Liver (tissue), 9 donors: Measurements from ENCODE around the gene PCDHA13. TPM values are rescaled to one million over a fixed set of nuclear protein-coding genes. Genes with fewer than 3 reads are reported as not detected.

Experiments used
- DNase-seq: peaks from one replicate; pipeline ENCODE4 v3.0.0-alpha.2; 2017; ENCODE audit warnings: low spot score
- H3K27ac ChIP-seq, 2 donors: one replicate each; pipeline ENCODE4 v1.7.0; 2013; ENCODE audit warnings: inconsistent platforms in 2 of 2, low read length in 2 of 2, control low read depth in 1 of 2, low read depth in 1 of 2, mild to moderate bottlenecking in 1 of 2
- H3K27me3 ChIP-seq, 4 donors: one replicate each; pipeline versions ENCODE4 v1.6.1 to v1.7.0; 2013; ENCODE audit warnings: low read length in 3 of 4, inconsistent platforms in 1 of 4, mild to moderate bottlenecking in 1 of 4, moderate library complexity in 1 of 4; ENCODE audit not compliant: control insufficient read depth in 4 of 4, insufficient read depth in 4 of 4
- H3K36me3 ChIP-seq, 4 donors: one replicate each; pipeline versions ENCODE4 v1.6.1 to v1.7.0; 2013; ENCODE audit warnings: low read length in 3 of 4, mild to moderate bottlenecking in 3 of 4, low read depth in 1 of 4, moderate library complexity in 1 of 4; ENCODE audit not compliant: control insufficient read depth in 4 of 4, insufficient read depth in 3 of 4
- H3K4me1 ChIP-seq, 4 donors: one replicate each; pipeline versions ENCODE4 v1.6.1 to v1.7.0; 2013; ENCODE audit warnings: low read length in 3 of 4, mild to moderate bottlenecking in 3 of 4, moderate library complexity in 1 of 4; ENCODE audit not compliant: control insufficient read depth in 4 of 4, insufficient read depth in 4 of 4
- H3K4me3 ChIP-seq, 3 donors: one replicate each; pipeline versions ENCODE4 v1.6.1 to v1.7.0; 2013; ENCODE audit warnings: low read length in 3 of 3, control low read depth in 1 of 3, low read depth in 1 of 3, mild to moderate bottlenecking in 1 of 3
- H3K9ac ChIP-seq, 2 donors: one replicate each; pipeline ENCODE4 v1.7.0; 2013; ENCODE audit warnings: low read length in 2 of 2, mild to moderate bottlenecking in 2 of 2, moderate library complexity in 2 of 2, control low read depth in 1 of 2, low read depth in 1 of 2
- H3K9me3 ChIP-seq, 4 donors: one replicate each; pipeline versions ENCODE4 v1.6.1 to v1.7.0; 2013; ENCODE audit warnings: low read length in 3 of 4; ENCODE audit not compliant: control insufficient read depth in 4 of 4
- EGR1 ChIP-seq, 2 donors: IDR thresholded peaks; 2 replicates each; pipeline ENCODE4 v1.6.1; 2016 to 2018; ENCODE audit warnings: antibody characterized with exemption in 2 of 2, low read depth in 2 of 2
- FOXA1 ChIP-seq: IDR thresholded peaks from 2 replicates; pipeline ENCODE4 v1.6.1; 2016; ENCODE audit warnings: antibody characterized with exemption
- FOXA2 ChIP-seq: IDR thresholded peaks from 2 replicates; pipeline ENCODE4 v1.6.1; 2016; ENCODE audit warnings: antibody characterized with exemption
- GABPA ChIP-seq, 2 donors: IDR thresholded peaks in 1 of 2; conservative IDR thresholded peaks in 1 of 2; 2 replicates each; pipeline ENCODE4 v1.6.1; 2016; ENCODE audit warnings: antibody characterized with exemption in 2 of 2, mild to moderate bottlenecking in 1 of 2, moderate library complexity in 1 of 2
- HNF4A ChIP-seq, 2 donors: conservative IDR thresholded peaks; 2 replicates each; pipeline ENCODE4 v1.6.1; 2016; ENCODE audit warnings: antibody characterized with exemption in 2 of 2, mild to moderate bottlenecking in 2 of 2
- HNF4G ChIP-seq: IDR thresholded peaks from 2 replicates; pipeline ENCODE4 v1.6.1; 2016; ENCODE audit warnings: antibody characterized with exemption
- JUND ChIP-seq, 2 donors: IDR thresholded peaks; 2 replicates each; pipeline ENCODE4 v1.6.1; 2016; ENCODE audit warnings: antibody characterized with exemption in 2 of 2
- NR2F2 ChIP-seq: IDR thresholded peaks from 2 replicates; pipeline ENCODE4 v1.6.1; 2016; ENCODE audit warnings: antibody characterized with exemption
- RXRA ChIP-seq, 2 donors: IDR thresholded peaks; 2 replicates each; pipeline ENCODE4 v1.6.1; 2017 to 2018; ENCODE audit warnings: antibody characterized with exemption in 2 of 2, mild to moderate bottlenecking in 1 of 2
- YY1 ChIP-seq: IDR thresholded peaks from 2 replicates; pipeline ENCODE4 v1.6.1; 2016; ENCODE audit warnings: antibody characterized with exemption, mild to moderate bottlenecking
- WGBS: extraction: QIAGEN DNeasy Blood & Tissue Kit; methylation state at CpG from one replicate; pipeline ENCODE4 v1.1.7; 2013; 5-methylcytosine and 5-hydroxymethylcytosine counted together
- polyA plus RNA-seq, 2 donors: library from polyadenylated mRNA; stranded (reverse) in 1 of 2; unstranded in 1 of 2; fragments of 200-250 nt in 1 of 2; fragments of >200 nt in 1 of 2; fragmentation: Nextera tagmentation in 1 of 2; extraction: Ambion mirVana in 1 of 2; gene quantifications; one replicate each; pipeline versions ENCODE4 v1.2.1 to v1.2.3, GENCODE V29; 2013 to 2015
- total RNA-seq, 2 donors: library from RNA; depleted of rRNA; stranded (reverse); fragments of >200 nt; gene quantifications; one replicate each; pipeline ENCODE4 v1.2.3, GENCODE V29; 2014
- TF ChIP-seq, protein P1 (sequence below): IDR thresholded peaks from 2 replicates; pipeline ENCODE4 v1.6.1; 2016; ENCODE audit warnings: antibody characterized with exemption
- TF ChIP-seq, protein P2 (sequence below): fragments of 150-350 bp; IDR thresholded peaks from 2 replicates; pipeline ENCODE4 v1.5.1; 2017; ENCODE audit warnings: improper control_type of control experiment, low read depth, low read length; ENCODE audit not compliant: missing input control
- TF ChIP-seq, protein P3 (sequence below): IDR thresholded peaks from 2 replicates; pipeline ENCODE4 v1.6.1; 2016; ENCODE audit warnings: antibody characterized with exemption, mild to moderate bottlenecking
- donor health status: healthy.
- donor health status: healthy.
- donor health status: healthy.
- donor health status: healthy.
- donor health status: healthy.

PCDHA13 gene
- total and polyA plus RNA-seq, 4 donors = 0.03 to 0.17 (median 0.07) TPM; not detected in 1

DNA sequence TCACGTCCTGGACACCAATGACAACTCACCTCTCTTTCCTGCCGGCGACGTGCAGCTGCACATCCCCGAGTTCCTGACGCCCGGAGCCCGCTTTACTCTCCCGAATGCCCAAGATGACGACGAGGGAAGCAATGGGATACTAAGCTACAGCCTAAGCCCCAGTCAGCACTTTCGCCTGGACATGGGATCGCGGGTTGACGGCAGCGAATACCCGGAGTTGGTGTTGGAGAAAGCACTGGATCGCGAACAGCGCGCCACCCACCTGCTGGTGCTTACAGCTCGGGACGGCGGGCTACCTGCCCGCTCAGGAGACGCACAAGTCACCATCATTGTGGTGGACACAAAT is 45.3 kb downstream of the PCDHA13 start:
- H3K36me3 ChIP-seq = no peaks in the 10 kb centered on the region
- H3K4me3 ChIP-seq = peak overlapping the region; percentile 42 to 66 (median 53)
- no peak for DNase-seq
- no peak for TF ChIP-seq EGR1 (IDR thresholded peaks at IDR 0.05; ENCODE audit: low read depth in 2 of 2)
- TF ChIP-seq YY1 = no peak
- no peak for TF ChIP-seq FOXA2
- TF ChIP-seq GABPA (IDR thresholded peaks at IDR 0.05 in 1 of 2, conservative IDR thresholded peaks at IDR 0.05 in 1 of 2) = no peak
- TF ChIP-seq, protein P1, sequence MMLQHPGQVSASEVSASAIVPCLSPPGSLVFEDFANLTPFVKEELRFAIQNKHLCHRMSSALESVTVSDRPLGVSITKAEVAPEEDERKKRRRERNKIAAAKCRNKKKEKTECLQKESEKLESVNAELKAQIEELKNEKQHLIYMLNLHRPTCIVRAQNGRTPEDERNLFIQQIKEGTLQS = no peak
- no peak for TF ChIP-seq JUND (IDR thresholded peaks at IDR 0.05)
- TF ChIP-seq, protein P2, sequence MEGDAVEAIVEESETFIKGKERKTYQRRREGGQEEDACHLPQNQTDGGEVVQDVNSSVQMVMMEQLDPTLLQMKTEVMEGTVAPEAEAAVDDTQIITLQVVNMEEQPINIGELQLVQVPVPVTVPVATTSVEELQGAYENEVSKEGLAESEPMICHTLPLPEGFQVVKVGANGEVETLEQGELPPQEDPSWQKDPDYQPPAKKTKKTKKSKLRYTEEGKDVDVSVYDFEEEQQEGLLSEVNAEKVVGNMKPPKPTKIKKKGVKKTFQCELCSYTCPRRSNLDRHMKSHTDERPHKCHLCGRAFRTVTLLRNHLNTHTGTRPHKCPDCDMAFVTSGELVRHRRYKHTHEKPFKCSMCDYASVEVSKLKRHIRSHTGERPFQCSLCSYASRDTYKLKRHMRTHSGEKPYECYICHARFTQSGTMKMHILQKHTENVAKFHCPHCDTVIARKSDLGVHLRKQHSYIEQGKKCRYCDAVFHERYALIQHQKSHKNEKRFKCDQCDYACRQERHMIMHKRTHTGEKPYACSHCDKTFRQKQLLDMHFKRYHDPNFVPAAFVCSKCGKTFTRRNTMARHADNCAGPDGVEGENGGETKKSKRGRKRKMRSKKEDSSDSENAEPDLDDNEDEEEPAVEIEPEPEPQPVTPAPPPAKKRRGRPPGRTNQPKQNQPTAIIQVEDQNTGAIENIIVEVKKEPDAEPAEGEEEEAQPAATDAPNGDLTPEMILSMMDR = no peak
- no peak for TF ChIP-seq HNF4G
- no peak for TF ChIP-seq HNF4A (conservative IDR thresholded peaks at IDR 0.05)
- TF ChIP-seq, protein P3, sequence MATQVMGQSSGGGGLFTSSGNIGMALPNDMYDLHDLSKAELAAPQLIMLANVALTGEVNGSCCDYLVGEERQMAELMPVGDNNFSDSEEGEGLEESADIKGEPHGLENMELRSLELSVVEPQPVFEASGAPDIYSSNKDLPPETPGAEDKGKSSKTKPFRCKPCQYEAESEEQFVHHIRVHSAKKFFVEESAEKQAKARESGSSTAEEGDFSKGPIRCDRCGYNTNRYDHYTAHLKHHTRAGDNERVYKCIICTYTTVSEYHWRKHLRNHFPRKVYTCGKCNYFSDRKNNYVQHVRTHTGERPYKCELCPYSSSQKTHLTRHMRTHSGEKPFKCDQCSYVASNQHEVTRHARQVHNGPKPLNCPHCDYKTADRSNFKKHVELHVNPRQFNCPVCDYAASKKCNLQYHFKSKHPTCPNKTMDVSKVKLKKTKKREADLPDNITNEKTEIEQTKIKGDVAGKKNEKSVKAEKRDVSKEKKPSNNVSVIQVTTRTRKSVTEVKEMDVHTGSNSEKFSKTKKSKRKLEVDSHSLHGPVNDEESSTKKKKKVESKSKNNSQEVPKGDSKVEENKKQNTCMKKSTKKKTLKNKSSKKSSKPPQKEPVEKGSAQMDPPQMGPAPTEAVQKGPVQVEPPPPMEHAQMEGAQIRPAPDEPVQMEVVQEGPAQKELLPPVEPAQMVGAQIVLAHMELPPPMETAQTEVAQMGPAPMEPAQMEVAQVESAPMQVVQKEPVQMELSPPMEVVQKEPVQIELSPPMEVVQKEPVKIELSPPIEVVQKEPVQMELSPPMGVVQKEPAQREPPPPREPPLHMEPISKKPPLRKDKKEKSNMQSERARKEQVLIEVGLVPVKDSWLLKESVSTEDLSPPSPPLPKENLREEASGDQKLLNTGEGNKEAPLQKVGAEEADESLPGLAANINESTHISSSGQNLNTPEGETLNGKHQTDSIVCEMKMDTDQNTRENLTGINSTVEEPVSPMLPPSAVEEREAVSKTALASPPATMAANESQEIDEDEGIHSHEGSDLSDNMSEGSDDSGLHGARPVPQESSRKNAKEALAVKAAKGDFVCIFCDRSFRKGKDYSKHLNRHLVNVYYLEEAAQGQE = no peak
- no peak for TF ChIP-seq RXRA (IDR thresholded peaks at IDR 0.05)
- no peak for TF ChIP-seq FOXA1
- TF ChIP-seq NR2F2 = no peak
- H3K9ac ChIP-seq = no peak overlapping the region
- peaks cover 0 to 18% (median 9%) of the 10 kb centered on the region in 4 donors for H3K4me1 ChIP-seq
- peaks cover 0 to 6% (median under 1%) of the 10 kb centered on the region in 4 donors for H3K27me3 ChIP-seq
- H3K9me3 ChIP-seq = peaks cover 0 to 6% (median 2%) of the 10 kb centered on the region in 4 donors
- no peak overlapping the region for H3K27ac ChIP-seq
- 13% methylated on average over 26 of the region's 26 CpGs for WGBS

Other genes starting within 250 kb of the PCDHA13 start
- gene CD14, start 248.9 kb upstream of the PCDHA13 start, total RNA-seq = 100 to 1,000 TPM in 1 of 2 donors, 10 to 100 TPM in 1; 61.0 to 297 TPM
- 100 to 1,000 TPM; 277 to 343 TPM for gene CD14, start 248.9 kb upstream of the PCDHA13 start, polyA plus RNA-seq
- gene TMCO6, start 242.7 kb upstream of the PCDHA13 start, total RNA-seq = 10 to 100 TPM; 14.1 to 55.9 TPM
- 10 to 100 TPM; 12.6 to 23.3 TPM for gene TMCO6, start 242.7 kb upstream of the PCDHA13 start, polyA plus RNA-seq
- 10 to 100 TPM; 23.3 to 44.3 TPM for gene NDUFA2, start 234.5 kb upstream of the PCDHA13 start, total RNA-seq
- 100 to 1,000 TPM in 1 of 2 donors, 10 to 100 TPM in 1; 91.3 to 160 TPM for gene NDUFA2, start 234.5 kb upstream of the PCDHA13 start, polyA plus RNA-seq
- 10 to 100 TPM; 42.5 to 45.7 TPM for gene IK, start 234.3 kb upstream of the PCDHA13 start, total RNA-seq
- gene IK, start 234.3 kb upstream of the PCDHA13 start, polyA plus RNA-seq = 10 to 100 TPM; 30.8 to 41.8 TPM
- 10 to 100 TPM; 12.0 to 18.2 TPM for gene WDR55, start 217.2 kb upstream of the PCDHA13 start, total RNA-seq
- gene WDR55, start 217.2 kb upstream of the PCDHA13 start, polyA plus RNA-seq = 10 to 100 TPM in 1 of 2 donors, 1 to 10 TPM in 1; 10.0 to 11.4 TPM
- gene DND1, start 208.5 kb upstream of the PCDHA13 start, total RNA-seq = under 1 TPM; 0.37 to 0.92 TPM
- gene DND1, start 208.5 kb upstream of the PCDHA13 start, polyA plus RNA-seq = under 1 TPM in 1 of 2 donors, not detected in 1; 0.29 TPM
- 10 to 100 TPM; 31.2 to 57.1 TPM for gene HARS1, start 190.8 kb upstream of the PCDHA13 start, total RNA-seq
- 10 to 100 TPM; 33.3 to 41.3 TPM for gene HARS1, start 190.8 kb upstream of the PCDHA13 start, polyA plus RNA-seq
- gene HARS2, start 190.7 kb upstream of the PCDHA13 start, total RNA-seq = 10 to 100 TPM; 10.8 to 16.3 TPM
- 10 to 100 TPM in 1 of 2 donors, 1 to 10 TPM in 1; 8.6 to 10.7 TPM for gene HARS2, start 190.7 kb upstream of the PCDHA13 start, polyA plus RNA-seq
- gene ZMAT2, start 181.7 kb upstream of the PCDHA13 start, total RNA-seq = 10 to 100 TPM; 16.4 to 27.5 TPM
- gene ZMAT2, start 181.7 kb upstream of the PCDHA13 start, polyA plus RNA-seq = 10 to 100 TPM; 14.5 to 34.3 TPM
- not detected for gene PCDHA1, start 96.0 kb upstream of the PCDHA13 start, total RNA-seq
- not detected for gene PCDHA1, start 96.0 kb upstream of the PCDHA13 start, polyA plus RNA-seq
- not detected for gene PCDHA2, start 87.3 kb upstream of the PCDHA13 start, total RNA-seq
- not detected for gene PCDHA2, start 87.3 kb upstream of the PCDHA13 start, polyA plus RNA-seq
- gene PCDHA3, start 81.1 kb upstream of the PCDHA13 start, total RNA-seq = under 1 TPM in 1 of 2 donors, not detected in 1; 0.05 TPM
- not detected for gene PCDHA3, start 81.1 kb upstream of the PCDHA13 start, polyA plus RNA-seq
- under 1 TPM; 0.08 to 0.09 TPM for gene PCDHA4, start 75.1 kb upstream of the PCDHA13 start, total RNA-seq
- under 1 TPM; 0.01 to 0.06 TPM for gene PCDHA4, start 75.1 kb upstream of the PCDHA13 start, polyA plus RNA-seq
- gene PCDHA5, start 60.5 kb upstream of the PCDHA13 start, total RNA-seq = under 1 TPM in 1 of 2 donors, not detected in 1; under 0.01 TPM
- not detected for gene PCDHA5, start 60.5 kb upstream of the PCDHA13 start, polyA plus RNA-seq
- gene PCDHA6, start 54.2 kb upstream of the PCDHA13 start, total RNA-seq = under 1 TPM in 1 of 2 donors, not detected in 1; 0.08 TPM
- under 1 TPM in 1 of 2 donors, not detected in 1; 0.02 TPM for gene PCDHA6, start 54.2 kb upstream of the PCDHA13 start, polyA plus RNA-seq
- gene PCDHA7, start 47.9 kb upstream of the PCDHA13 start, total RNA-seq = under 1 TPM in 1 of 2 donors, not detected in 1; 0.05 TPM
- gene PCDHA7, start 47.9 kb upstream of the PCDHA13 start, polyA plus RNA-seq = under 1 TPM in 1 of 2 donors, not detected in 1; 0.05 TPM
- gene PCDHA8, start 40.9 kb upstream of the PCDHA13 start, total RNA-seq = under 1 TPM in 1 of 2 donors, not detected in 1; under 0.01 TPM
- gene PCDHA8, start 40.9 kb upstream of the PCDHA13 start, polyA plus RNA-seq = not detected
- gene PCDHA9, start 33.7 kb upstream of the PCDHA13 start, total RNA-seq = under 1 TPM in 1 of 2 donors, not detected in 1; under 0.01 TPM
- gene PCDHA9, start 33.7 kb upstream of the PCDHA13 start, polyA plus RNA-seq = not detected
- under 1 TPM in 1 of 2 donors, not detected in 1; under 0.01 TPM for gene PCDHA10, start 26.2 kb upstream of the PCDHA13 start, total RNA-seq
- under 1 TPM in 1 of 2 donors, not detected in 1; 0.01 TPM for gene PCDHA10, start 26.2 kb upstream of the PCDHA13 start, polyA plus RNA-seq
- gene PCDHA11, start 13.2 kb upstream of the PCDHA13 start, total RNA-seq = under 1 TPM in 1 of 2 donors, not detected in 1; under 0.01 TPM
- under 1 TPM; 0.05 to 0.19 TPM for gene PCDHA11, start 13.2 kb upstream of the PCDHA13 start, polyA plus RNA-seq
- under 1 TPM in 1 of 2 donors, not detected in 1; 0.08 TPM for gene PCDHA12, start 6.8 kb upstream of the PCDHA13 start, total RNA-seq
- gene PCDHA12, start 6.8 kb upstream of the PCDHA13 start, polyA plus RNA-seq = under 1 TPM in 1 of 2 donors, not detected in 1; 0.01 TPM
- gene PCDHAC1, start 44.2 kb downstream of the PCDHA13 start, total RNA-seq = under 1 TPM; under 0.01 to 0.25 TPM
- under 1 TPM in 1 of 2 donors, not detected in 1; 0.13 TPM for gene PCDHAC1, start 44.2 kb downstream of the PCDHA13 start, polyA plus RNA-seq
- 1 to 10 TPM in 1 of 2 donors, under 1 TPM in 1; 0.93 to 1.8 TPM for gene PCDHAC2, start 84.4 kb downstream of the PCDHA13 start, total RNA-seq
- gene PCDHAC2, start 84.4 kb downstream of the PCDHA13 start, polyA plus RNA-seq = under 1 TPM; 0.50 to 0.63 TPM
- not detected for gene PCDHB1, start 169.2 kb downstream of the PCDHA13 start, total RNA-seq
- not detected for gene PCDHB1, start 169.2 kb downstream of the PCDHA13 start, polyA plus RNA-seq
- gene PCDHB2, start 212.5 kb downstream of the PCDHA13 start, total RNA-seq = under 1 TPM; 0.08 to 0.09 TPM
- gene PCDHB2, start 212.5 kb downstream of the PCDHA13 start, polyA plus RNA-seq = under 1 TPM in 1 of 2 donors, not detected in 1; 0.05 TPM
- under 1 TPM; 0.08 to 0.09 TPM for gene PCDHB3, start 218.3 kb downstream of the PCDHA13 start, total RNA-seq
- under 1 TPM in 1 of 2 donors, not detected in 1; 0.09 TPM for gene PCDHB3, start 218.3 kb downstream of the PCDHA13 start, polyA plus RNA-seq
- under 1 TPM; 0.14 to 0.17 TPM for gene PCDHB4, start 239.7 kb downstream of the PCDHA13 start, total RNA-seq
- gene PCDHB4, start 239.7 kb downstream of the PCDHA13 start, polyA plus RNA-seq = under 1 TPM; 0.17 to 0.36 TPM